GM18511 (cell line): Measurements from ENCODE around the gene TCEAL4.

ENCODE experiments used
- ATAC-seq: cut with Tn5 transposase; IDR thresholded peaks from one replicate; pipeline ENCODE4 v1.9.1; 2021; ENCODE audit warnings: mild to moderate bottlenecking, moderate library complexity; ENCODE audit not compliant: unreplicated experiment

TCEAL4 gene

DNA sequence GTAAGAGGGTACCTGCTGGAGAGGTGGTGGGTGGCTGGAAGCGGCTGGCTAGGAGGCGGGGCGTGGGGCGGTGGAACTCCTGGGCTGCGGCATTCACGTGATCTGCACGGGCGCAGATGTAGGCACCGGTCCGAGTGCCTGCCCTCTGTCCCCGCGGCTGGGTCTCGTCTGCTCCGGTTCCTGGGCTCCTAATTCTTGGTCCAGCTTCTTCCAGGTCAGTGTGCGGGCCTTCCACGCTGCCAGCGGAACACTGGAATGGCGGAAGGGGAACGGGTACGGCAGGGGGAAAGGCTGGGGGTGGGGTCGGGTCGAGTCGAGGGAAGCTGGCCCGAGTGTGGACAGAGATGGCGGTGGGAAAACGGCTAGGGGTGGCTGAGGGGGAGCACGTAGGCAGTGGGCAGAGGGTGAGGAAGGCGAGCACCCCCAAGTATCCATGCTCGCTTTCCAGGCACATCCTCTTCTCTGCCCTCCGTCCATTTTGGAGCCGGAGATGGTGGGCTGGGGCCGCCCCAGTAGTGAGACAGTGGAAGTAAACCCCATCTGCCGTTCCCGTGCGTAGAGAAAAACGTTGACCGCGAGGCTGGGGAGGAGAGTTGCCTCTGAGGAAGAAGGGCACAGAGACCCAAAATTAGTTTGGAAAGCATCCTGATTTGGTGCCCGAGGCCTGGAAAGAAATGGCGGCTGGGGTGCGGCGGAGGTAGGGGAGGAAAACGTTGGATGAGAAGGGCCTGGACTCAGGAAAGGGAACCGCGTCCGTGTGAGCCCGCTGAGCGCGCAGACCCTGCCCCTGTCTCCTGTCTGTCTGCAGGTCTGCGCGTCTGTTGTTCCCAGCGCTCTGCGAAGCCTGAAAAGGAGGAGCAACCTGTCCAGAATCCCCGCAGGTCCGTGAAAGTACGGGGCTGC lies at the start of gene TCEAL4:
Gene TCEAL4, plus strand, starts transcription at position 105 of the 903 bp plus-strand sequence. CDS start 1,161 bp downstream, outside the sequence.
- ATAC-seq, result peak; percentile 89

DNA sequence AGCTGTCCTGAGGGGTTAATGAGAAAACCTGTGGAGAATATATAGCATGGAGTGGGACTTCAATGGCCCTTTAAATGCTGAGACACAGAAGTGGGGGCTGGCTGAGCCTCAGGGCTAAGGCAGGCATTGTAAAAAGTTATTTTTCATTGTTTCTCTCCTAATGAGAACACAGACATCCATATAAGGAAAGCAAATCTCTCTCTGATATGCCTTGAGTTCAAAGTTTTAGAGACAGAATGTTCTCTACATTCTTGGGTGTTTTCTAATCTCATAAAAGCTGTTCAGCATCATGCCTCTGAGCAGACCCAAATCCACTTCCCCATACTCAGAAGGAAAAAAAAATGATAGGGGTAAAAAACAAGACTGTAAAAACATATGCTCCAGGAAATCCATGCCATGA lies 49.2 kb upstream of the TCEAL4 start:
- ATAC-seq, result no peak

- ATAC-seq, result no peak
Observed at GRCh38 chrX:103536732-103537131, 48.6 kb upstream of the TCEAL4 start.

DNA sequence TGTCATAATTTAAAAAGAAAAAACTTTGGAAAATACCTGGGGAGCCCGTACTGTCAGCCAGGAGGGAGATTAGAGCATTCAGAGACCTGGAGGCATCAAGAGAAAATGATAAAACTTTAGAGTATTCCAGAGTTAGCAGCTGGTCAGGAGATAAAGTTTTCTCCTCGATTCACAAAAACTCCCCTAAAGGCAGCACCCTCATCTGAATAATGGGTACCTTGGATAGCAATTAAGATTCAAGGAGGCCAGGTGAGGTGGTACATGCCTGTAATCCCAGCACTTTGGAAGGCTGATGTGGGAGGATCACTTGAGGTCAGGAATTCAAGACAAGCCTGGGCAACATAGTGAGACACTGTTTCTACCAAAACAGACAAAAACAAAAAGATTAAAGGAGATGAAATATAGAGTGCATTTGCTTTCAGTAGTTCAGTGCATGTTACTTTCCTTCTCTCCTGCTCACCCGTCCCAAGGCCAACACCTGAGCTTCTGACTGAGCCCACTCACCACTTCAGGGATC lies 47.4 kb upstream of the TCEAL4 start:
- ATAC-seq, result no peak

DNA sequence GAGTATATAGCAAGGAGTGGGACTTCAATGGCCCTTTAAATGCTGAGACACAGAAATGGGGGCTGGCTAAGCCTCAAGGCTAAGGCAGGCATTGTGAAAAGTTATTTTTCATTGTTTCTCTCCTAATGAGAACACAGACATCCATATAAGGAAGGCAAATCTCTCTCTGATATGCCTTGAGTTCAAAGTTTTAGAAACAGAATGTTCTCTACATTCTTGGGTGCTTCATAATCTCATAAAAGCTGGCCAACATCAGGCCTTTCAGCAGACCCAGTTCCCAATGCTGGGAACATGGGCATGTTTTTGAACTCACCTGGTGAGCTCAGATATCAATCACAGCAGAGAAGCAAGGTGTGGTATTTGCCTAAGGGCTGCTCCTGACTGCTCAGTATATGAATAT lies 46.6 kb upstream of the TCEAL4 start:
- no peak for ATAC-seq

- ATAC-seq, result no peak
Observed at GRCh38 chrX:103539695-103540094, 45.6 kb upstream of the TCEAL4 start.

GRCh38 chrX:103540145-103540544 lies 45.2 kb upstream of the TCEAL4 start:
- no peak for ATAC-seq

GRCh38 chrX:103549916-103550315 lies 35.4 kb upstream of the TCEAL4 start:
- ATAC-seq, result no peak

GRCh38 chrX:103550415-103551051 lies 34.8 kb upstream of the TCEAL4 start:
- no peak for ATAC-seq

- ATAC-seq, result no peak
Observed at GRCh38 chrX:103552236-103552635, 33.1 kb upstream of the TCEAL4 start.

- peak; percentile 98 for ATAC-seq
Observed at GRCh38 chrX:103554687-103555424, 30.5 kb upstream of the TCEAL4 start.

DNA sequence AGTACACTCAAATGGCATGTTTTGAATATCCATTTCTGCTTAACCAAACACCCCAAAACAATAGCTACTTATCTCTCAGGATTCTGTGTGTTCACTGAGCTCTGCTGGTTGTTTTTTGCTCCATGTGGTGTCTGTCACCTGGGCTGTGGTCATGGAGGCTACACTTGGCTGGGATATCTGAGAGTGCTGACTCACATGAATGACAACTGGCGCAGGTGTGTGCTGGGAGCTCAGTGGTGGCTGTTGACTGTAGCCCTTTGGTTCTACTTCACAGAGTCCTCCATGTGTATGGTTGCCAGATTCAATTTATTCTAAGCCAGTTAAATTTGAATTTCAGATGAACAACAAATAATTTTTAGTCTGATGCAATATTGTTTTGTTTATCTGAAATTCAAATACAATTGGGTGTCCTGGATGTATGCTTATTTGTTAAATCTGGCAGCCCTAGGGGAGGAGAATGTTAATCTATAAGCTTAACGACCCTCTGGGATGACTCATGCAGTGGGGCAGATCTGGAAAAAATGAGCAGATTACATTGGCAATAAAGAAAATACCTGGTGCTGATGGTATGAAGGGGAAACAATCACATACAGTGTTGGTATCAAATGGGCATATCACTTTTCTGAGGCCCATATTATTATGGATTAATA lies 28.2 kb upstream of the TCEAL4 start:
- no peak for ATAC-seq

DNA sequence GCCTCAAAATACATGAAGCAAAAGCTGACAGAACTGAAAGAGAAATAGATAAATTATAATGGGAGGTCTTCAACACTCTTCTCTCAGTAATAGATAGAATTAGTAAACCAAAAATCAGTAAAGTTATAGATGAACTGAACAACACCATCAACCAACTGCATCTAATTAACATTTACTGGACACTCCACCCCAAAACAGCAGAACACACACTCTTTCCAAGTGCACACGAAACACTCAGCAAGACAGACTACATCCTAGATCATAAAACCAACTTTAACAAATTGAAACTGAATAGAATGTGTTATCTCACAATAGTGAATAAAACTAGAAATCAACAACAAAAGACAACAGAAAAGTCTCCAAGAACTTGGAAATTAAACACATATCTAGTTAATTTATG lies 25.1 kb upstream of the TCEAL4 start:
- ATAC-seq, result no peak

GRCh38 chrX:103562801-103563200 lies 22.5 kb upstream of the TCEAL4 start:
- no peak for ATAC-seq

DNA sequence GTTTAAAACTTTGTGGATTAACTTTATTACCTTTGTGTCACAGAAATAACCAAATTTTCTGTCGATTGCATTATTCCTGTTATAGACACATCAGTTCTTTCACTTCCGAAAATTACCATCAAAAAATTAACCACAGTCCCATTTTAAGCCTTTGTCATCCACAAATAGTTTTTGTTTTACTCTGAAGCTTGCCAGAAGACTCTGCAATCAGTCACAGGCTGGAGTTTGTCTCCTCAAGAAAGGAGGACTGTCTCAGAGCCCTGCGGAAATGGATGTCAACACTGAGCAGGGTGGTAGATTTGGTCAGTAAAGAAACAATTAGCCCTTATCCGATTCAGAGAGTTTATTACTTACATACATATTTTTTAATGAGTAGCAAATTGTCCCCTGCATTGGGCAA lies 20.1 kb upstream of the TCEAL4 start:
- ATAC-seq, result peak; percentile 82

DNA sequence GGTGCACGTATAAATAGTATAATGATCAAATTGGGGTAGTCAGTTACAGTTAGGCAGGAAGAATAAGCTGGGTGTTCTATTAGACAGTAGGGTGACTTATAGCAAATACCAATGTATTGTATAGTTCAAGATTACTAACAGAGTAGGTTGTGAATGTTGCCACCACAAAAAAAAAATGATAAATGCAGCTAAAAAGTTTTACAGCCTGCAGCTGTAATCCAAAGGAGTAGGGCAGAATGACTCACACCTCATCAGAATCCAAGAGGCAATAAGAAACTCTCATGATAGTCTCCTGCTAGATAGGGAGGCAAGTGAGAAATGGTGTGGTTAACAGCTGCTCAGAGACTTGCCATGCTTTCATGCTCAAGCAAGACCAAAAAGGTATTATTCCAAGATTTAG lies 19.6 kb upstream of the TCEAL4 start:
- ATAC-seq, result peak; percentile 54

DNA sequence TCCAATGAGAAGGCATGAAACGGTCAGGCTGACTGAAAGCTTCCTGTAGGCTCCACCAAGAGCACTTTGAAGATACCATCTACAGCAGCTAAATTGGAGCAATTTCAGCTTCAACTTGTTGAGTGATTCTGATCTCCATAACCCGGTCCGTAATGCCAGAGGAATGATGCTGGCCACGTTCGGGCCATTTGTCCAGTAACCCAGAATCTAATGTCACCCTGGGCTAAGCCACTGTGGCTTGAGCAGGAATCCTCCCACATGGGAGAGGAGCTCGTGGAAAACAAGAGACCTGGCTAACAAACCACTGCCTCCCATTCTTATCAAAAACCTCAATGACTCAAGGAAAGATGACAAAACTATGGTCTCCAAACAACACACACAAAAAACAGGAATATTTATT lies 14.2 kb upstream of the TCEAL4 start:
- ATAC-seq, result no peak

DNA sequence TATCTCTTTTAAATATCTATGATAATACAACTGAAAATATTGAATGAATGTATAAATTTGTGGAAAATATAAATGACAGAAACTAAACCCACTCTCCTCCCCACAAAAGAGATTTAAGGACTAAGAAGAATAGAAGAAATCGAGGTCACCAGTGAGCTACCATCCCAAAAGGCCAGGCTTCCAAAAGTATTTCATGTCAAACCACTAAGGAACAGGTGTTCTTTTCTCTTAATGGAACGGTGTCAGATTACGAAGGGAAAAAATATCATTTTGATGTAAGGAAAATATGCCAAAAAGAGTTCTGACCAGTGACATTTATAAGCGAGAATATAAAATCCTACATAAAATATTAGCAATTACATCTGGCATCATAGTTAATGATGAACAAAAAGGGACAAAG lies 13.6 kb upstream of the TCEAL4 start:
- no peak for ATAC-seq

DNA sequence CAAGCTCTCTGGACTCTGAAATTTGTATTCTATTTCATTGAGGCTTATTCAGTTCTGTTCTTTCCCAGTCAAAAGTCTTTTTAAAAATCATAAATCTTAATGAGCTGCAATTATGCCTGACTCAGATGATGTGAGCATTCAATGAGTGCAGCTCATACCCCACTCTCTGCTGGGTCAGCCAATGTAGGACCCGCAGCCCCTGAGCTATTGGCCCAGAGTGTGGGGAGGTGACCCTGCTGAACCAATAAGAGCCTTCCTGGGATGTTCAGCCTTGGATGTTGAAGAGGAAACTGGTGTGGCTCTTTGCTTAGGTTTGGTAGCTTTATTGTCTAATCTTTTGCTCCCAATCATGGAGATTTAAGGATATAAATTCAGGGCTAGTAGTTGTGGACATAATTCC lies 12.1 kb upstream of the TCEAL4 start:
- ATAC-seq, result no peak

DNA sequence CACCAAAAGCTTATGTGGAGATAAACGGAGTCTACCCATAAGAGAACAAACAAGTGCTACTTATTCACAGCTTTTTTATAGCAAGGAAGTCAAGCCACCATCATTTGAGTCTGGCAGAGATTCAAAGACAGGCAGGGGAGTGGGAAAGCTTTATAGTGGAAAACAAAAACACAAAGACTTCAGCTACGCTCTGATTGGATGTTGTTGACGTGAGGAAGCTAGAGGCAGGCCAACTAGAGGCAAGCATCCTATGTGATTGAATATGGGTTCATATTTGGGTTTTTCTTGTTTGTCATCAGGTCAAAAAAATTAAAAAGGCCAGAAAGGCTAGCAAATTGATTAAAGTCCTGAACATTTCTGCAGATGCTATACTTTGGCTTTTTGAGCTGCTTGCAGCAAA lies 719 bp upstream of the TCEAL4 start:
- no peak for ATAC-seq

DNA sequence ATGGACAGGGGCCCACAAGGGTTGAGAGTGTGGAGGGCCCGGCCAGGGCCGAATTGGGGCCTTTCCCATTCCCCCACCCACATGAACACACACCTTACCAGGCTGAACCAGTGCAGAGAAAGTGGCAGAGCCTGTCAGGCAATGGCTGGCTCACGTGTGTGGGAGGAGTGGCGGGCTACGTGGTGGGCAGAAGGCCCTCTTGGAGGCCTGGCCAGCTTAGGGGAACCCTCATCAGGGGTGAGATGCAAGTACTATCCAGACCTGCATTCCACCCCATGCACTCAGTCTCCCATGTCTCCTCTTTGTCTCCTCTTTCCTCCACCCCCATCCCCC lies 965 bp downstream of the TCEAL4 start:
- ATAC-seq, result peak; percentile 20
